Measurements from ENCODE around the gene GNB3.

DNA sequence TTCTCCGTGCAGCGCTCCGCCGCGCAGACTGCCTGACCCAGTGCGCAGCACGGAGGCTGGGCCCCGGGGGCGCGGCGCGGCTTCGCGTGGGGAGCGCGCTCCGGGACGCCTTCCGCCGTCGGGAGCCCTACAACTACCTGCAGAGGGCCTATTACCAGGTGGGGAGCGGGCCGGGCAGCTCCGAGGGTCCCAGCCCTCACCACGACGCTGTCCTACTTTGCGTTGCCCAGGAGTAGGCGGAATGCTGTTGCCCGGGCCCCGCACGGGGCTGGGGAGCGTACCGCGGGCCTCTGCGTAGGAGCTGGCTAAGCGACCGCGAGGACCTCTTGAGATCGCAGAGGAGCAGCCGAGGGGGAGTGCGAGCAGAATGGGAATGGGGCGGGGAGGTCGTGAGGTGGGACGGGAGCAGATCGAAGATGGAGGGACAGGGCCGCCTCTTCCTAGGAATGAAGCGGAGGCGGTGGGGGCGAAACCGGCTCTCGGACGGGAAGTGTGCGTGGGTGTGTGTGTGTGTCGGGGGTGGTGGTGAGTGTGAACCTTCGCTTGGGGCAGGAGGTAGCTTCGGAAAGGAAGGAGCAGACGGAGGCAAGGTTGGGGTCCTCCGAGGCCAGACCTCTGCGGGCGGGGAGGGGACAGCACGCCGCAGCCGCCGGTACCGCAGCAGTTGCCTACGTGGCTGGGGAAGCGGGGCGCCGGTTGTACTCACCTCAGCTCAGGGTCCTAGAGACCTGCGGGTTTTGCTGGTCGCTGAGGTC is 11.8 kb upstream of the GNB3 start:
- no peak for TF ChIP-seq ZFP3 (CRISPR knock-in tag; IDR thresholded peaks at IDR 0.05)
- no peak for TF ChIP-seq GLIS3 (CRISPR knock-in tag; IDR thresholded peaks at IDR 0.05)
- TF ChIP-seq, protein P1, sequence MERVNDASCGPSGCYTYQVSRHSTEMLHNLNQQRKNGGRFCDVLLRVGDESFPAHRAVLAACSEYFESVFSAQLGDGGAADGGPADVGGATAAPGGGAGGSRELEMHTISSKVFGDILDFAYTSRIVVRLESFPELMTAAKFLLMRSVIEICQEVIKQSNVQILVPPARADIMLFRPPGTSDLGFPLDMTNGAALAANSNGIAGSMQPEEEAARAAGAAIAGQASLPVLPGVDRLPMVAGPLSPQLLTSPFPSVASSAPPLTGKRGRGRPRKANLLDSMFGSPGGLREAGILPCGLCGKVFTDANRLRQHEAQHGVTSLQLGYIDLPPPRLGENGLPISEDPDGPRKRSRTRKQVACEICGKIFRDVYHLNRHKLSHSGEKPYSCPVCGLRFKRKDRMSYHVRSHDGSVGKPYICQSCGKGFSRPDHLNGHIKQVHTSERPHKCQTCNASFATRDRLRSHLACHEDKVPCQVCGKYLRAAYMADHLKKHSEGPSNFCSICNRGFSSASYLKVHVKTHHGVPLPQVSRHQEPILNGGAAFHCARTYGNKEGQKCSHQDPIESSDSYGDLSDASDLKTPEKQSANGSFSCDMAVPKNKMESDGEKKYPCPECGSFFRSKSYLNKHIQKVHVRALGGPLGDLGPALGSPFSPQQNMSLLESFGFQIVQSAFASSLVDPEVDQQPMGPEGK (CRISPR knock-in tag; IDR thresholded peaks at IDR 0.05; ENCODE audit: borderline replicate concordance) = no peak
- TF ChIP-seq, protein P2, sequence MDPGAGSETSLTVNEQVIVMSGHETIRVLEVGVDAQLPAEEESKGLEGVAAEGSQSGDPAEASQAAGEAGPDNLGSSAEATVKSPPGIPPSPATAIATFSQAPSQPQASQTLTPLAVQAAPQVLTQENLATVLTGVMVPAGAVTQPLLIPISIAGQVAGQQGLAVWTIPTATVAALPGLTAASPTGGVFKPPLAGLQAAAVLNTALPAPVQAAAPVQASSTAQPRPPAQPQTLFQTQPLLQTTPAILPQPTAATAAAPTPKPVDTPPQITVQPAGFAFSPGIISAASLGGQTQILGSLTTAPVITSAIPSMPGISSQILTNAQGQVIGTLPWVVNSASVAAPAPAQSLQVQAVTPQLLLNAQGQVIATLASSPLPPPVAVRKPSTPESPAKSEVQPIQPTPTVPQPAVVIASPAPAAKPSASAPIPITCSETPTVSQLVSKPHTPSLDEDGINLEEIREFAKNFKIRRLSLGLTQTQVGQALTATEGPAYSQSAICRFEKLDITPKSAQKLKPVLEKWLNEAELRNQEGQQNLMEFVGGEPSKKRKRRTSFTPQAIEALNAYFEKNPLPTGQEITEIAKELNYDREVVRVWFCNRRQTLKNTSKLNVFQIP (CRISPR knock-in tag; IDR thresholded peaks at IDR 0.05; ENCODE audit: borderline replicate concordance, low read depth) = no peak
- TF ChIP-seq ZC3H10 (CRISPR knock-in tag; IDR thresholded peaks at IDR 0.05) = no peak
- TF ChIP-seq ZNF565 (CRISPR knock-in tag; conservative IDR thresholded peaks at IDR 0.05; ENCODE audit: low read depth) = no peak
- no peak for TF ChIP-seq TCF4 (CRISPR knock-in tag; IDR thresholded peaks at IDR 0.05; ENCODE audit: borderline replicate concordance)
- no peak for TF ChIP-seq CSDC2 (CRISPR knock-in tag; IDR thresholded peaks at IDR 0.05)
- TF ChIP-seq, protein P3, sequence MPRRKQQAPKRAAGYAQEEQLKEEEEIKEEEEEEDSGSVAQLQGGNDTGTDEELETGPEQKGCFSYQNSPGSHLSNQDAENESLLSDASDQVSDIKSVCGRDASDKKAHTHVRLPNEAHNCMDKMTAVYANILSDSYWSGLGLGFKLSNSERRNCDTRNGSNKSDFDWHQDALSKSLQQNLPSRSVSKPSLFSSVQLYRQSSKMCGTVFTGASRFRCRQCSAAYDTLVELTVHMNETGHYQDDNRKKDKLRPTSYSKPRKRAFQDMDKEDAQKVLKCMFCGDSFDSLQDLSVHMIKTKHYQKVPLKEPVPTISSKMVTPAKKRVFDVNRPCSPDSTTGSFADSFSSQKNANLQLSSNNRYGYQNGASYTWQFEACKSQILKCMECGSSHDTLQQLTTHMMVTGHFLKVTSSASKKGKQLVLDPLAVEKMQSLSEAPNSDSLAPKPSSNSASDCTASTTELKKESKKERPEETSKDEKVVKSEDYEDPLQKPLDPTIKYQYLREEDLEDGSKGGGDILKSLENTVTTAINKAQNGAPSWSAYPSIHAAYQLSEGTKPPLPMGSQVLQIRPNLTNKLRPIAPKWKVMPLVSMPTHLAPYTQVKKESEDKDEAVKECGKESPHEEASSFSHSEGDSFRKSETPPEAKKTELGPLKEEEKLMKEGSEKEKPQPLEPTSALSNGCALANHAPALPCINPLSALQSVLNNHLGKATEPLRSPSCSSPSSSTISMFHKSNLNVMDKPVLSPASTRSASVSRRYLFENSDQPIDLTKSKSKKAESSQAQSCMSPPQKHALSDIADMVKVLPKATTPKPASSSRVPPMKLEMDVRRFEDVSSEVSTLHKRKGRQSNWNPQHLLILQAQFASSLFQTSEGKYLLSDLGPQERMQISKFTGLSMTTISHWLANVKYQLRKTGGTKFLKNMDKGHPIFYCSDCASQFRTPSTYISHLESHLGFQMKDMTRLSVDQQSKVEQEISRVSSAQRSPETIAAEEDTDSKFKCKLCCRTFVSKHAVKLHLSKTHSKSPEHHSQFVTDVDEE (CRISPR knock-in tag; IDR thresholded peaks at IDR 0.05) = no peak
- no peak for TF ChIP-seq TOX (CRISPR knock-in tag; IDR thresholded peaks at IDR 0.05; ENCODE audit: borderline replicate concordance)
- no peak for TF ChIP-seq ARNTL (CRISPR knock-in tag; IDR thresholded peaks at IDR 0.05; ENCODE audit: borderline replicate concordance, low read depth)
- TF ChIP-seq OSR1 (CRISPR knock-in tag; IDR thresholded peaks at IDR 0.05) = no peak
- TF ChIP-seq, protein P4, sequence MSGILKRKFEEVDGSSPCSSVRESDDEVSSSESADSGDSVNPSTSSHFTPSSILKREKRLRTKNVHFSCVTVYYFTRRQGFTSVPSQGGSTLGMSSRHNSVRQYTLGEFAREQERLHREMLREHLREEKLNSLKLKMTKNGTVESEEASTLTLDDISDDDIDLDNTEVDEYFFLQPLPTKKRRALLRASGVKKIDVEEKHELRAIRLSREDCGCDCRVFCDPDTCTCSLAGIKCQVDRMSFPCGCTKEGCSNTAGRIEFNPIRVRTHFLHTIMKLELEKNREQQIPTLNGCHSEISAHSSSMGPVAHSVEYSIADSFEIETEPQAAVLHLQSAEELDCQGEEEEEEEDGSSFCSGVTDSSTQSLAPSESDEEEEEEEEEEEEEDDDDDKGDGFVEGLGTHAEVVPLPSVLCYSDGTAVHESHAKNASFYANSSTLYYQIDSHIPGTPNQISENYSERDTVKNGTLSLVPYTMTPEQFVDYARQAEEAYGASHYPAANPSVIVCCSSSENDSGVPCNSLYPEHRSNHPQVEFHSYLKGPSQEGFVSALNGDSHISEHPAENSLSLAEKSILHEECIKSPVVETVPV (CRISPR knock-in tag; IDR thresholded peaks at IDR 0.05) = no peak
- TF ChIP-seq PPARA (CRISPR knock-in tag; IDR thresholded peaks at IDR 0.05; ENCODE audit: borderline replicate concordance) = no peak

Data from SK-N-SH treated with all-trans-retinoic acid at 6 μM for 48 hours (cell line).